Endothelial cell of umbilical vein (primary cell): ENCODE results near the gene ADH7.

Experiments used
- CTCF ChIP-seq, 2 donors: IDR thresholded peaks; 1 replicate in 1 of 2; 2 replicates in 1 of 2; pipeline ENCODE4 v1.5.1; 2011; ENCODE audit warnings: low read length in 2 of 2, mild to moderate bottlenecking in 2 of 2, moderate library complexity in 2 of 2, control low read depth in 1 of 2, inconsistent platforms in 1 of 2, low read depth in 1 of 2; ENCODE audit not compliant: insufficient read depth in 1 of 2; ENCODE audit errors: extremely low read depth in 1 of 2
- EZH2 ChIP-seq: IDR thresholded peaks from 2 replicates; pipeline ENCODE4 v1.6.1; 2012; ENCODE audit warnings: borderline replicate concordance, low read depth, mild to moderate bottlenecking, moderate library complexity, low read length, inconsistent platforms; ENCODE audit not compliant: severe bottlenecking
- FOS ChIP-seq: IDR thresholded peaks from 2 replicates; pipeline ENCODE4 v1.6.1; 2011; ENCODE audit warnings: mild to moderate bottlenecking, low read length, moderate library complexity, borderline replicate concordance; ENCODE audit not compliant: insufficient read depth
- GATA2 ChIP-seq: IDR thresholded peaks from 2 replicates; pipeline ENCODE4 v1.7.0; 2011; ENCODE audit warnings: low read depth, mild to moderate bottlenecking, moderate library complexity, mixed read lengths, low read length; ENCODE audit not compliant: insufficient read length, insufficient read depth
- MAX ChIP-seq: IDR thresholded peaks from 2 replicates; pipeline ENCODE4 v1.6.1; 2011; ENCODE audit not compliant: insufficient read depth, insufficient read length
- MYC ChIP-seq: IDR thresholded peaks from one replicate; pipeline ENCODE4 v1.6.1; 2011; ENCODE audit warnings: mild to moderate bottlenecking, low read depth, low read length
- POLR2A ChIP-seq: IDR thresholded peaks from 2 replicates; pipeline ENCODE4 v1.6.1; 2012; ENCODE audit warnings: low read depth, mild to moderate bottlenecking, control low read depth, low read length
- POLR2AphosphoS5 ChIP-seq: IDR thresholded peaks from 2 replicates; pipeline ENCODE4 v1.6.1; 2012; ENCODE audit warnings: low read depth, mild to moderate bottlenecking, control low read depth, low read length, moderate library complexity; ENCODE audit not compliant: insufficient read depth

GRCh38 chr4:99394896-99395295 lies 40.2 kb downstream of the ADH7 start:
- no peak for TF ChIP-seq CTCF (IDR thresholded peaks at IDR 0.05; ENCODE audit: extremely low read depth in 1 of 2, insufficient read depth in 1 of 2, low read depth in 1 of 2, low read length in 2 of 2)
- no peak for TF ChIP-seq POLR2A
- no peak for TF ChIP-seq FOS
- no peak for TF ChIP-seq POLR2AphosphoS5
- TF ChIP-seq EZH2, result no peak
- TF ChIP-seq MYC, result no peak
- no peak for TF ChIP-seq GATA2
- TF ChIP-seq MAX, result no peak
